ENCODE results near the gene GIMD1.

Gene GIMD1

DNA sequence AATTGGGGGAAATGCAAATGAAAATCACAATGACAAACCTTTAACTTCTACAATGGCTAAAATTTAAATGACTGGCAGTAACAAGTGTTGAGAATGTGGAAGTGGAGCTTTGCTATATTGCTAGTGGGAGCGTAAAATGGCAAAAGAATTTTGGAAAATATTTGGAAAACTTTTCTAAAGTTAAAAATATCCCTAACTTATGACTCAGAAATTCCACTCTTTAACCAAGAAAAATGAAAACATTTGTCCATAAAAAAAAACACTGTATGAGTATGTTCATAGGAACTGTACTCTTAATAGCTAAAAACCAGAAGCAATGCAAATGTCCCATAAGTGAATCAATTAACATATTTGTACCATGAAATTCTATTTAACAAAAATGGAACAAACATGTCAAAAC lies 56.2 kb downstream of the GIMD1 start:
- no peak overlapping the region for H3K4me3 ChIP-seq (ENCODE audit: low read length)
- H3K9ac ChIP-seq (ENCODE audit: low read length), result no peak overlapping the region
- H3K27me3 ChIP-seq (ENCODE audit: control insufficient read depth, insufficient read depth, low read length), result no peaks in the 10 kb centered on the region
- no peaks in the 10 kb centered on the region for H3K9me3 ChIP-seq (ENCODE audit: control insufficient read depth, low read depth, low read length)
- H3K36me3 ChIP-seq (ENCODE audit: control insufficient read depth, low read depth, low read length), result no peaks in the 10 kb centered on the region
- no peak overlapping the region for H3K27ac ChIP-seq (ENCODE audit: low read length)
- peaks cover 6% of the 10 kb centered on the region for H3K4me1 ChIP-seq (ENCODE audit: control insufficient read depth, low read depth, low read length)

All from iPS-18a (cell line).